ENCODE results near the gene BLOC1S1. TPM values are rescaled to one million over a fixed set of nuclear protein-coding genes. Genes with fewer than 3 reads are reported as not detected.

The BLOC1S1 gene
- total RNA-seq, 4 donors from 2014 or later: 158 to 494 (median 381) TPM

- TF ChIP-seq POLR2AphosphoS5 (IDR thresholded peaks at IDR 0.05): peak in 2 of 3 donors; percentile 26 to 74
- TF ChIP-seq, protein P1, sequence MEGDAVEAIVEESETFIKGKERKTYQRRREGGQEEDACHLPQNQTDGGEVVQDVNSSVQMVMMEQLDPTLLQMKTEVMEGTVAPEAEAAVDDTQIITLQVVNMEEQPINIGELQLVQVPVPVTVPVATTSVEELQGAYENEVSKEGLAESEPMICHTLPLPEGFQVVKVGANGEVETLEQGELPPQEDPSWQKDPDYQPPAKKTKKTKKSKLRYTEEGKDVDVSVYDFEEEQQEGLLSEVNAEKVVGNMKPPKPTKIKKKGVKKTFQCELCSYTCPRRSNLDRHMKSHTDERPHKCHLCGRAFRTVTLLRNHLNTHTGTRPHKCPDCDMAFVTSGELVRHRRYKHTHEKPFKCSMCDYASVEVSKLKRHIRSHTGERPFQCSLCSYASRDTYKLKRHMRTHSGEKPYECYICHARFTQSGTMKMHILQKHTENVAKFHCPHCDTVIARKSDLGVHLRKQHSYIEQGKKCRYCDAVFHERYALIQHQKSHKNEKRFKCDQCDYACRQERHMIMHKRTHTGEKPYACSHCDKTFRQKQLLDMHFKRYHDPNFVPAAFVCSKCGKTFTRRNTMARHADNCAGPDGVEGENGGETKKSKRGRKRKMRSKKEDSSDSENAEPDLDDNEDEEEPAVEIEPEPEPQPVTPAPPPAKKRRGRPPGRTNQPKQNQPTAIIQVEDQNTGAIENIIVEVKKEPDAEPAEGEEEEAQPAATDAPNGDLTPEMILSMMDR (IDR thresholded peaks at IDR 0.05): no peak
- no peaks in the 10 kb centered on the region for H3K36me3 ChIP-seq
- H3K27me3 ChIP-seq: no peaks in the 10 kb centered on the region
- intact Hi-C loops (cut with DNase I; ENCODE audit: low total_unique reads) (no loop called here), in situ Hi-C loops (cut with MboI; ENCODE audit: low pct_ligation_motif_present in 1 of 4, low pct_unique_long_range_greater_than_20kb in 1 of 4, low sequenced_read_pairs in 3 of 4) (loop anchor here (5.0 to 10.0 kb wide), 4 partner anchors 85 to 385 kb away; partner anchors contain the start of genes DGKA (in 1 of the 4), ORMDL2 (in 1 of the 4), PYM1 (in 1 of the 4) and RPL41 (in 1 of the 4))
- WGBS, 2 donors (ENCODE audit: low coverage in 1 of 2): 11 to 12% methylated on average over 6 to 19 of the region's 19 CpGs
- peak overlapping the region; percentile 96 to 99 (median 98) for H3K27ac ChIP-seq
- no peaks in the 10 kb centered on the region for H3K9me3 ChIP-seq
- H3K4me3 ChIP-seq: peak overlapping the region; percentile 87 to 99 (median 92)
- peaks cover 17 to 48% (median 31%) of the 10 kb centered on the region in 4 donors for H3K4me1 ChIP-seq
- DNase-seq: no peak
Measured at GRCh38 chr12:55729819-55730818, 14.3 kb downstream of the BLOC1S1 start.

DNA sequence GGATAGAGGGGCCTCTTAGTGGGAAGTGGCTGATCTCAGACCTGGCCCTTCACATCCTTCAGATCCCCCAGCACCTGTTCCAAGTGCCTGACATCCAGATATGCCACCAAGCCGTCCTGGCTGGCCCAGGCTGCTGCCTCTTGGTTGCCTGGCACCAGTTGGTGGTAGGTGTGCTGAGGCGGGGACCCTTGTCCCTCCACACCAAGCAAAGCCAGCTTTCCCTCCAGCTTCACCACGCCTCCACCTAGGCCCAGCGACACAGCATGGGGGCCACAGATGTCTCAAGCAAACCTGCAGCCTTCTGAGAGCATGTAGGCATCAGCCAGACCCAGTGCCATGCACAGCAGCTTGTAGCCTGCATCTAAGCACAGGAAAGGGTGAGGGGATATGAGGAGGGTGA, 16.4 kb downstream of the BLOC1S1 start:
- Histone ChIP-seq H3K27me3 (no peaks in the 10 kb centered on the region), H3K9me3 (no peaks in the 10 kb centered on the region), H3K27ac (peak overlapping the region in 1 of 4 donors; percentile 99), H3K4me1 (peaks cover 8 to 32% (median 20%) of the 10 kb centered on the region in 4 donors), H3K36me3 (no peaks in the 10 kb centered on the region), H3K4me3 (no peak overlapping the region)
- 84% methylated on average over 4 of the region's 4 CpGs; no CpG with 5 or more reads in 1 of the 2 donors for WGBS, 2 donors (ENCODE audit: low coverage in 1 of 2)
- DNase-seq: no peak
- in situ Hi-C loops (cut with MboI; ENCODE audit: low pct_ligation_motif_present in 1 of 4, low pct_unique_long_range_greater_than_20kb in 1 of 4, low sequenced_read_pairs in 3 of 4) (loop anchor here in 3 of 4 donors (5.0 to 10.0 kb wide), 3 partner anchors 83 to 203 kb away; partner anchors contain the start of genes DGKA (in 1 of the 3), ORMDL2 (in 1 of the 3), PYM1 (in 1 of the 3) and SARNP (in 1 of the 3)), intact Hi-C loops (cut with DNase I; ENCODE audit: low total_unique reads) (no loop called here)
- no peak for TF ChIP-seq EP300 (IDR thresholded peaks at IDR 0.05; ENCODE audit: low read depth)
- TF ChIP-seq POLR2AphosphoS5 (IDR thresholded peaks at IDR 0.05): no peak
- no peak for TF ChIP-seq POLR2A (IDR thresholded peaks at IDR 0.05)
- TF ChIP-seq, protein P1 (IDR thresholded peaks at IDR 0.05): no peak

- in situ Hi-C loops (cut with MboI; ENCODE audit: low pct_ligation_motif_present in 1 of 4, low pct_unique_long_range_greater_than_20kb in 1 of 4, low sequenced_read_pairs in 3 of 4) (loop anchor here in 3 of 4 donors (5.0 to 10.0 kb wide), 3 partner anchors 82 to 202 kb away; partner anchors contain the start of genes DGKA (in 1 of the 3), ORMDL2 (in 1 of the 3), PYM1 (in 1 of the 3) and SARNP (in 1 of the 3)), intact Hi-C loops (cut with DNase I; ENCODE audit: low total_unique reads) (no loop called here)
- DNase-seq: no peak
- H3K4me1 ChIP-seq: peaks cover 12 to 34% (median 22%) of the 10 kb centered on the region in 4 donors
- no peaks in the 10 kb centered on the region for H3K36me3 ChIP-seq
- H3K27me3 ChIP-seq: no peaks in the 10 kb centered on the region
- no peak overlapping the region for H3K4me3 ChIP-seq
- no peak overlapping the region for H3K27ac ChIP-seq
- TF ChIP-seq, protein P1 (IDR thresholded peaks at IDR 0.05): no peak
- WGBS, 2 donors (ENCODE audit: low coverage in 1 of 2): 85% methylated on average over 14 of the region's 14 CpGs; no CpG with 5 or more reads in 1 of the 2 donors
- no peaks in the 10 kb centered on the region for H3K9me3 ChIP-seq
Measured at GRCh38 chr12:55733021-55733555, 17.2 kb downstream of the BLOC1S1 start.

DNA sequence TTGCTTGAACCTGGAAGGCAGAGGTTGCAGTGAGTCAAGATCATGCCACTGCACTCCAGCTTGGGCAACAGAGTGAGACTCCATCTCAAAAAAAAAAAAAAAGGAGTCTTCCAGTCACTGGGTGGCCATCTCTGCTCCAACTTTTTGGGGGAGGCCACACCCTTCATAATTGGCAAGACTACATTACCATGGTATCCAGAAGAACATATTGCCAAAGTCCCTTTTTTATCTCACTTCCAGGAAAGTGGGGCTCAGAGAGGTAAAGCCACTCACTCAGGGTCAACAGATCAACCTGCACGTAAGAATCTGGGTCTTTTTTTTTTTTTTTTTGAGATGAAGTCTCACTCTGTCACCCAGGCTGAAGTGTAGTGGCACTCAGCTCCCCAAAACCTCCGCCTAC, 18.0 kb downstream of the BLOC1S1 start:
- no peak for DNase-seq
- in situ Hi-C loops (cut with MboI; ENCODE audit: low pct_ligation_motif_present in 1 of 4, low pct_unique_long_range_greater_than_20kb in 1 of 4, low sequenced_read_pairs in 3 of 4) (loop anchor here in 3 of 4 donors (5.0 to 10.0 kb wide), 3 partner anchors 81 to 201 kb away; partner anchors contain the start of genes DGKA (in 1 of the 3), ORMDL2 (in 1 of the 3), PYM1 (in 1 of the 3) and SARNP (in 1 of the 3)), intact Hi-C loops (cut with DNase I; ENCODE audit: low total_unique reads) (no loop called here)
- H3K27me3 ChIP-seq: no peaks in the 10 kb centered on the region
- no peaks in the 10 kb centered on the region for H3K9me3 ChIP-seq
- peaks cover 12 to 40% (median 28%) of the 10 kb centered on the region in 4 donors for H3K4me1 ChIP-seq
- TF ChIP-seq POLR2AphosphoS5 (IDR thresholded peaks at IDR 0.05) (no peak), EP300 (IDR thresholded peaks at IDR 0.05; ENCODE audit: low read depth) (no peak), POLR2A (IDR thresholded peaks at IDR 0.05) (no peak)
- TF ChIP-seq, protein P1 (IDR thresholded peaks at IDR 0.05): no peak
- H3K36me3 ChIP-seq: no peaks in the 10 kb centered on the region
- H3K27ac ChIP-seq: no peak overlapping the region
- WGBS, 2 donors (ENCODE audit: low coverage in 1 of 2): 68 to 100% methylated on average over 1 to 2 of the region's 2 CpGs
- no peak overlapping the region for H3K4me3 ChIP-seq

Data from transverse colon (tissue), 4 donors.